Epithelial cell of esophagus (primary cell): Measurements from ENCODE around the gene PHF1.

ENCODE experiments used
- DNase-seq: peaks from one replicate; pipeline ENCODE4 v3.0.0; 2010; ENCODE audit warnings: low read depth
- H3K4me3 ChIP-seq: 2 replicates; pipeline ENCODE4 v1.5.1; 2011; ENCODE audit warnings: mild to moderate bottlenecking, low read length, control low read depth
- CTCF ChIP-seq: IDR thresholded peaks from 2 replicates; pipeline ENCODE4 v1.5.1; 2011; ENCODE audit warnings: low read depth, mild to moderate bottlenecking, low read length, control low read depth, inconsistent platforms; ENCODE audit not compliant: insufficient read depth; ENCODE audit errors: missing control alignments

Gene PHF1

GRCh38 chr6:33445119-33445603 lies 34.3 kb downstream of the PHF1 start:
- no peak for TF ChIP-seq CTCF
- DNase-seq, result no peak
- no peak overlapping the region for H3K4me3 ChIP-seq

GRCh38 chr6:33446356-33446755 lies 35.5 kb downstream of the PHF1 start:
- no peak for TF ChIP-seq CTCF
- no peak overlapping the region for H3K4me3 ChIP-seq
- DNase-seq, result no peak

- DNase-seq, result no peak
- no peak overlapping the region for H3K4me3 ChIP-seq
- TF ChIP-seq CTCF, result no peak
Measured at GRCh38 chr6:33450434-33450833, 39.6 kb downstream of the PHF1 start.

- no peak for TF ChIP-seq CTCF
- no peak for DNase-seq
- no peak overlapping the region for H3K4me3 ChIP-seq
Measured at GRCh38 chr6:33451606-33452005, 40.8 kb downstream of the PHF1 start.

- no peak overlapping the region for H3K4me3 ChIP-seq
- DNase-seq, result no peak
- TF ChIP-seq CTCF, result no peak
Measured at GRCh38 chr6:33452496-33452895, 41.7 kb downstream of the PHF1 start.

GRCh38 chr6:33453393-33454008 lies 42.7 kb downstream of the PHF1 start:
- DNase-seq, result no peak
- H3K4me3 ChIP-seq, result peak overlapping the region; percentile 95
- TF ChIP-seq CTCF, result no peak

- no peak for TF ChIP-seq CTCF
- H3K4me3 ChIP-seq, result peak within 1 kb of the TSS; percentile 95
- DNase-seq, result peak; percentile 98
Measured at GRCh38 chr6:33454009-33454946, 43.5 kb downstream of the PHF1 start, which contains the start of gene ZBTB9. Gene ZBTB9, plus strand, starts transcription at chr6:33454576. Its CDS starts 525 bp downstream, at chr6:33455101.
